B cell (primary cell): ENCODE results near the gene IKBKG.
"Not testable (repeated sequence)": the region's sequence is repeated elsewhere in the genome, so short reads cannot be mapped to it uniquely, and the experiment has no call there.

ENCODE experiments used
- CTCF ChIP-seq: fragments of 200-600 bp; IDR thresholded peaks from one replicate; pipeline ENCODE4 v1.8.0; 2022; ENCODE audit warnings: antibody characterized with exemption, mild to moderate bottlenecking
- EZH2 ChIP-seq: IDR thresholded peaks from 2 replicates; pipeline ENCODE4 v1.6.1; 2012; ENCODE audit warnings: borderline replicate concordance, low read depth, mild to moderate bottlenecking, moderate library complexity, low read length; ENCODE audit not compliant: insufficient read depth, poor library complexity, severe bottlenecking

- TF ChIP-seq CTCF, EZH2: not testable (repeated sequence)
These were observed 35.6 kb downstream of the IKBKG start for GRCh38 chrX:154582994-154583393.
